CD14-positive monocyte (primary cell): ENCODE results near the gene ELOVL1. TPM values are rescaled to one million over a fixed set of nuclear protein-coding genes. Genes with fewer than 3 reads are reported as not detected.

Experiments used
- DNase-seq, 3 donors: peaks; one replicate each; pipeline ENCODE4 v3.0.0-alpha.2; 2011 to 2022
- H2AFZ ChIP-seq: 2 replicates; pipeline ENCODE4 v1.6.0; 2012; ENCODE audit warnings: mild to moderate bottlenecking, low read depth, low read length, inconsistent platforms; ENCODE audit not compliant: insufficient read depth, poor library complexity, severe bottlenecking
- H3K27ac ChIP-seq, 2 donors: 1 replicate in 1 of 2; 2 replicates in 1 of 2; pipeline ENCODE4 v1.5.1; 2012 to 2013; ENCODE audit warnings: low read length in 2 of 2, control low read depth in 1 of 2, inconsistent platforms in 1 of 2, low read depth in 1 of 2, mild to moderate bottlenecking in 1 of 2
- H3K27me3 ChIP-seq, 2 donors: one replicate each; pipeline versions ENCODE4 v1.6.0 to v1.6.1; 2011 to 2013; ENCODE audit warnings: low read length in 2 of 2; ENCODE audit not compliant: control insufficient read depth in 2 of 2, insufficient read depth in 2 of 2
- H3K36me3 ChIP-seq, 2 donors: replicated peaks in 1 of 2; 1 replicate in 1 of 2; 2 replicates in 1 of 2; pipeline versions ENCODE4 v1.5.1 to v1.6.1; 2012 to 2013; ENCODE audit warnings: low read length in 2 of 2, control low read depth in 1 of 2, inconsistent platforms in 1 of 2, mild to moderate bottlenecking in 1 of 2; ENCODE audit not compliant: insufficient read depth in 2 of 2, control insufficient read depth in 1 of 2
- H3K4me1 ChIP-seq, 2 donors: 1 replicate in 1 of 2; 2 replicates in 1 of 2; pipeline versions ENCODE4 v1.5.1 to v1.6.1; 2012 to 2013; ENCODE audit warnings: low read length in 2 of 2, control low read depth in 1 of 2, inconsistent platforms in 1 of 2, mild to moderate bottlenecking in 1 of 2, moderate library complexity in 1 of 2; ENCODE audit not compliant: insufficient read depth in 2 of 2, control insufficient read depth in 1 of 2
- H3K4me2 ChIP-seq: replicated peaks from 2 replicates; pipeline ENCODE3; 2012; ENCODE audit warnings: low read length, moderate library complexity, mild to moderate bottlenecking; ENCODE audit not compliant: poor library complexity, severe bottlenecking; ENCODE audit errors: extremely low read depth
- H3K4me3 ChIP-seq, 3 experiments: fragments of 200-600 bp in 1 of 3; sonication (generic) in 1 of 3; replicated peaks in 1 of 3; 1 replicate in 2 of 3; 2 replicates in 1 of 3; pipeline ENCODE4 v1.5.1; 2011 to 2013; ENCODE audit warnings: low read length in 3 of 3, mild to moderate bottlenecking in 3 of 3, control low read depth in 2 of 3, low read depth in 2 of 3, inconsistent platforms in 1 of 3, moderate library complexity in 1 of 3
- H3K79me2 ChIP-seq: 2 replicates; pipeline ENCODE4 v1.6.0; 2012; ENCODE audit warnings: mild to moderate bottlenecking, control low read depth, inconsistent platforms, low read length, moderate library complexity; ENCODE audit not compliant: insufficient read depth
- H3K9ac ChIP-seq: 2 replicates; pipeline ENCODE4 v1.6.0; 2017; ENCODE audit warnings: low read length, mild to moderate bottlenecking; ENCODE audit not compliant: insufficient read depth, poor library complexity, severe bottlenecking
- H3K9me3 ChIP-seq, 2 donors: replicated peaks in 1 of 2; 1 replicate in 1 of 2; 2 replicates in 1 of 2; pipeline versions ENCODE4 v1.5.1 to v1.6.1; 2012 to 2013; ENCODE audit warnings: low read length in 2 of 2, control low read depth in 1 of 2; ENCODE audit not compliant: control insufficient read depth in 1 of 2, insufficient read depth in 1 of 2
- H4K20me1 ChIP-seq: 2 replicates; pipeline ENCODE4 v1.6.0; 2012; ENCODE audit warnings: mild to moderate bottlenecking, low read length, control low read depth, moderate library complexity; ENCODE audit not compliant: insufficient read depth
- H3K27ac Mint-ChIP-seq, 7 donors: one replicate each; pipeline ENCODE4 v1.8.0; 2020; ENCODE audit warnings: mild to moderate bottlenecking in 7 of 7, mixed read lengths in 7 of 7, moderate library complexity in 6 of 7, inconsistent platforms in 2 of 7
- H3K27me3 Mint-ChIP-seq, 3 donors: one replicate each; pipeline ENCODE4 v1.8.0; 2021 to 2022; ENCODE audit warnings: low read depth in 3 of 3, mild to moderate bottlenecking in 3 of 3, mixed read lengths in 3 of 3, moderate library complexity in 3 of 3, inconsistent platforms in 1 of 3
- H3K36me3 Mint-ChIP-seq, 2 donors: one replicate each; pipeline ENCODE4 v1.8.0; 2020; ENCODE audit warnings: mixed read lengths in 2 of 2, inconsistent platforms in 1 of 2, mild to moderate bottlenecking in 1 of 2
- H3K4me1 Mint-ChIP-seq: one replicate; pipeline ENCODE4 v1.8.0; 2020; ENCODE audit warnings: mild to moderate bottlenecking, mixed read lengths
- H3K4me3 Mint-ChIP-seq, 2 donors: one replicate each; pipeline ENCODE4 v1.8.0; 2020; ENCODE audit warnings: mild to moderate bottlenecking in 2 of 2, mixed read lengths in 2 of 2, moderate library complexity in 1 of 2
- H3K9me3 Mint-ChIP-seq, 7 donors: one replicate each; pipeline ENCODE4 v1.8.0; 2020 to 2022; ENCODE audit warnings: mixed read lengths in 7 of 7, mild to moderate bottlenecking in 6 of 7, moderate library complexity in 6 of 7, inconsistent platforms in 2 of 7
- WGBS: methylation state at CpG from one replicate; pipeline ENCODE4 v1.1.5; 2013; ENCODE audit warnings: missing lambda C conversion rate; ENCODE audit not compliant: insufficient coverage; 5-methylcytosine and 5-hydroxymethylcytosine counted together
- intact Hi-C, 2 donors: fragments of 100-400 bp; cut with micrococcal nuclease; formaldehyde crosslinking; loops; one replicate each; pipeline versions ENCODE4 v1.15.0 to v1.15.1; 2023
- polyA plus RNA-seq, 3 donors: library from polyadenylated mRNA; depleted of rRNA in 1 of 3; unstranded in 2 of 3; stranded (reverse) in 1 of 3; fragments of 300-500 nt in 2 of 3; fragments of >200 nt in 1 of 3; fragmentation: Illumina TruSeq in 2 of 3; gene quantifications; 1 replicate in 2 of 3; 2 replicates in 1 of 3; pipeline ENCODE4 v1.2.3, GENCODE V29; 2012 to 2021
- TF ChIP-seq, protein P1 (sequence below): fragments of 200-600 bp; IDR thresholded peaks from one replicate; pipeline ENCODE4 v1.8.0; 2022; ENCODE audit warnings: antibody characterized with exemption, mild to moderate bottlenecking

ELOVL1 gene
- polyA plus RNA-seq, 3 donors, result 135 to 151 (median 148) TPM

DNA sequence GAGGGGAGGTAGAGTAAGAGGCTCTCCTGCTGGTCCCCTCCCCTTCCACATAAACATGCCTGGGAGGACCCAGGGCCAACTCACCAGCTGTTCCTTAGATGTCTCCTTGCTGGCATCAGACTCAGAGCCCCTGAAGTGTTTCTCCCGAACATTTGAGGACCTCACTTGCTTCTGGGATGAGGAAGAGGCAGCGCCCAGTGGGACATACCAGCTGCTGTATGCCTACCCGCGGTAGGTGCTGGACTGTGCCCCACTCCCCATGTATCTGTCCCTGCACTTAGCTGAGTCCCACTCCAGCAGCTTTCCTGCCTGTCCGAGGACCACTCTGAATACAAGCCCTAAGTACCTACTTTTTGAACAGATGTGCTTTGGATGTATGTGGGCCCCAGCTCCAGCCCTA is 29.8 kb downstream of the ELOVL1 start:
- peaks cover 0 to 2% (median 0%) of the 10 kb centered on the region in 7 donors for H3K9me3 Mint-ChIP-seq
- intact Hi-C loops, result no loop called here
- H3K27me3 Mint-ChIP-seq, result peaks cover 0 to 4% (median 0%) of the 10 kb centered on the region in 3 donors

DNA sequence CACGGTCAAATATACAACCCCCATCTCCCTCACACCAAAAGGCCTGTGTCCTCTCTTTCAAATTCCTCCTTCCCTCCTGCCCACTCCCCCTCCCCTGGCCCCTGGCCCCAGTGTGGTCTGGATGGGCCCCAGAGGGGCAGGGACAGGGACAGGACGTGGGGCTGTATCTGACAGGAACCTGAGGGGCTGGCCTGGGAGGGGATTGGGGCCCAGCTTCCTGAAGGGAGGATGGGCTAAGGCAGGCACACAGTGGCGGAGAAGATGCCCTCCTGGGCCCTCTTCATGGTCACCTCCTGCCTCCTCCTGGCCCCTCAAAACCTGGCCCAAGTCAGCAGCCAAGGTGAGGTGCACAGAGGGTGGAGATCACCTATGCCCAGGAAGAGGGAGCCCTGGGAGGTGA is 30.2 kb downstream of the ELOVL1 start, which contains the start of gene MPL:
TSS of gene MPL (plus strand) at position 231 of the 400 bp plus-strand sequence. CDS start at position 262, 31 bp downstream.
- no peak within 1 kb of the TSS for H3K4me2 ChIP-seq
- Mint-ChIP-seq H3K27ac (no peak within 1 kb of the TSS), H3K36me3 (no peaks in the 10 kb centered on the region), H3K27me3 (peaks cover 0 to 4% (median 0%) of the 10 kb centered on the region in 3 donors), H3K4me3 (no peak within 1 kb of the TSS), H3K4me1 (peaks cover 3% of the 10 kb centered on the region), H3K9me3 (peaks cover 0 to 2% (median 0%) of the 10 kb centered on the region in 7 donors)
- H3K79me2 ChIP-seq, result no peaks in the 10 kb centered on the region
- WGBS, result 0% methylated on average over 2 of the region's 3 CpGs
- no peaks in the 10 kb centered on the region for H3K27me3 ChIP-seq
- no peak for DNase-seq
- no peak within 1 kb of the TSS for H2AFZ ChIP-seq
- no peaks in the 10 kb centered on the region for H3K9me3 ChIP-seq
- no peak within 1 kb of the TSS for H3K4me3 ChIP-seq
- H3K9ac ChIP-seq, result no peak within 1 kb of the TSS
- TF ChIP-seq, protein P1, sequence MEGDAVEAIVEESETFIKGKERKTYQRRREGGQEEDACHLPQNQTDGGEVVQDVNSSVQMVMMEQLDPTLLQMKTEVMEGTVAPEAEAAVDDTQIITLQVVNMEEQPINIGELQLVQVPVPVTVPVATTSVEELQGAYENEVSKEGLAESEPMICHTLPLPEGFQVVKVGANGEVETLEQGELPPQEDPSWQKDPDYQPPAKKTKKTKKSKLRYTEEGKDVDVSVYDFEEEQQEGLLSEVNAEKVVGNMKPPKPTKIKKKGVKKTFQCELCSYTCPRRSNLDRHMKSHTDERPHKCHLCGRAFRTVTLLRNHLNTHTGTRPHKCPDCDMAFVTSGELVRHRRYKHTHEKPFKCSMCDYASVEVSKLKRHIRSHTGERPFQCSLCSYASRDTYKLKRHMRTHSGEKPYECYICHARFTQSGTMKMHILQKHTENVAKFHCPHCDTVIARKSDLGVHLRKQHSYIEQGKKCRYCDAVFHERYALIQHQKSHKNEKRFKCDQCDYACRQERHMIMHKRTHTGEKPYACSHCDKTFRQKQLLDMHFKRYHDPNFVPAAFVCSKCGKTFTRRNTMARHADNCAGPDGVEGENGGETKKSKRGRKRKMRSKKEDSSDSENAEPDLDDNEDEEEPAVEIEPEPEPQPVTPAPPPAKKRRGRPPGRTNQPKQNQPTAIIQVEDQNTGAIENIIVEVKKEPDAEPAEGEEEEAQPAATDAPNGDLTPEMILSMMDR, result no peak
- H3K27ac ChIP-seq, result no peak within 1 kb of the TSS
- H3K4me1 ChIP-seq, result no peaks in the 10 kb centered on the region
- intact Hi-C loops, result no loop called here
- no peaks in the 10 kb centered on the region for H3K36me3 ChIP-seq
- H4K20me1 ChIP-seq, result no peaks in the 10 kb centered on the region

More for the DNA sequence above, 29.8 kb downstream of the ELOVL1 start:
- Mint-ChIP-seq H3K4me1 (peaks cover 3% of the 10 kb centered on the region), H3K27ac (no peak overlapping the region), H3K4me3 (no peak overlapping the region), H3K36me3 (no peaks in the 10 kb centered on the region)
- TF ChIP-seq, protein P1, result no peak
- no peaks in the 10 kb centered on the region for H3K4me1 ChIP-seq
- no peak overlapping the region for H3K27ac ChIP-seq
- no peaks in the 10 kb centered on the region for H3K9me3 ChIP-seq
- H2AFZ ChIP-seq, result no peak overlapping the region
- no peak overlapping the region for H3K4me3 ChIP-seq
- no peaks in the 10 kb centered on the region for H4K20me1 ChIP-seq
- no peaks in the 10 kb centered on the region for H3K27me3 ChIP-seq
- H3K9ac ChIP-seq, result no peak overlapping the region
- no peaks in the 10 kb centered on the region for H3K79me2 ChIP-seq
- H3K4me2 ChIP-seq, result no peak overlapping the region
- WGBS, result 21% methylated on average over 2 of the region's 5 CpGs
- no peaks in the 10 kb centered on the region for H3K36me3 ChIP-seq
- no peak for DNase-seq
